Stimulated activated CD8-positive, alpha-beta memory T cell treated with anti-CD3 and anti-CD28 coated beads, Interleukin-12 subunit alpha, Interleukin-12 subunit beta, amount 100 ng/mL, for 4 hours (primary cell): ENCODE data around the gene SLC39A7.

Experiments used
- DNase-seq: peaks from one replicate; pipeline ENCODE4 v3.0.0-alpha.2; 2020; ENCODE audit warnings: low read depth

Gene SLC39A7

DNA sequence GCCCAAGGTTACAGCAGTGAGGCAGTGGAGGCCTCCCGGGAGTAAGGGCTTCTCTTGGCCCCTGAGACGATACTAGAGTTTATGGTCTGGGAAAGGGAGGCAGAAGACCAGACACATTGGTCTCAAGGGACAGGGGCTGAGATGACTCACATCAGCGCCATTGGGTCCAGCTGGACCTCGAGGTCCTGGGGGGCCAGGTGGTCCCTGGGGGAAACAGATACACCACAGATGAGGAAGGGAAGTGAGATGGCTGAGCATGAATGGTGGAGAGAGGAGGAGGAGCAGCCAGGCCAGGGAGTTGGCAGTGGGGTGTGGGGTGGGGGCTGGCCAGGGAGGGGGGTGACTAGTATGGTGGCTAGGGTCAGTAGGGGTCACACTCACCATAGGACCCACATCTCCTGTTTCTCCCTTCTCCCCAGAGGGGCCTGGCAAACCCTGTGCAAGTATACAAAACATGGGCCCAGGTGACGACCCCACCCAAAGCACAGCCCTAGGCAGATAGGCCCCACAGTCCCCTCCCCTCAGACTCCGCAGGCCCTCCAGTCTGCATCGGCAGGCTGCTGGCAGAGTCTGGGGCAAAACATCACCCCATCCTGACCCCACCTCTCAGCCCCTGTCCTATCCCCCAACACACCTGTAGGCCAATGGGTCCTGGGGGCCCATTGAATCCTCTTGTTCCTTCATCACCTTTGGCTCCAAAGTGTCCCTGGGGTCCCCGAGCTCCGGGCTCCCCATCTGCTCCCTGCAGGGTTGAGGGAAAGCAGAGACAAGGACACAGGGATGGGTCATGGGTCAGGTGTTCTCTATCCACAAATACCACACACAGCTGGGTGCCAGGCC lies 30.3 kb upstream of the SLC39A7 start:
- no peak for DNase-seq

DNA sequence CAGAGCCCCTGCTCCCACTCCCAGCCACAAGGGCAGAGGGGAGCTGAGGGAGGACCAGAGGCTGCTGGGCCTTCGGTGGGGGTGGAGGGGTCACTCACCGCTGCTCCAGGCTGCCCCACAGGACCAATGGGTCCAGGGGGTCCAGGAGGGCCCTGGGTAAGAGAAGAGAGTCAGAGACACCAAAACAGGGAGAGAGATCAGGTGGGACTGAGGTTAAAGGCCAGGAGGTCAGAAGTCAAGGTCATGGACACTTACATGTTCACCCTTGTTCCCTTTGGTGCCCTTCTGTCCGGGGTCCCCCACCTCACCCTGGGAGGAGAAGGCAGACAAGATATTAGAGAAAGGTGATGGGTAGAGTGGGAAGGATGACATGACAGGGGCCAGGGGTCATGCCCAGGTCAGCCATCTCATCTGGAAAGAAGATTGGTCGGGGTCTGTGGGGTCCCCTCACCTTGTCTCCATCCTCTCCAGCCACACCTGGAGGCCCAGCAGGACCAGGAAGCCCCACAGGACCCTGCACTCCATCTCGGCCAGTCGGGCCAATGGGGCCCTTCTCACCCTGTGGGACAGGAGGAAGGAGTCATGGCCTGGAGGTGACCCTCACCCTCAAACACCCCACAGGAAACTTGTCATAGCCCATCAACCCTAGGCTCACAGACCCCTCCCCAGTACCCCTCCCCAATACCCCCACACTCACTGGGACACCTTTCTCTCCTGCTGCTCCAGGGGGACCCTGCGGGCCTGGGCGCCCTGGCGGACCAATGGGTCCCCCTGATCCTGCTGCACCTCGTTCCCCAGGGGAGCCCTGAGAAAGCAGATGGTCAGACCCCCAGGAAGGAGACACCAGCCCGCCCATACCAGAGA lies 29.4 kb upstream of the SLC39A7 start:
- no peak for DNase-seq

DNA sequence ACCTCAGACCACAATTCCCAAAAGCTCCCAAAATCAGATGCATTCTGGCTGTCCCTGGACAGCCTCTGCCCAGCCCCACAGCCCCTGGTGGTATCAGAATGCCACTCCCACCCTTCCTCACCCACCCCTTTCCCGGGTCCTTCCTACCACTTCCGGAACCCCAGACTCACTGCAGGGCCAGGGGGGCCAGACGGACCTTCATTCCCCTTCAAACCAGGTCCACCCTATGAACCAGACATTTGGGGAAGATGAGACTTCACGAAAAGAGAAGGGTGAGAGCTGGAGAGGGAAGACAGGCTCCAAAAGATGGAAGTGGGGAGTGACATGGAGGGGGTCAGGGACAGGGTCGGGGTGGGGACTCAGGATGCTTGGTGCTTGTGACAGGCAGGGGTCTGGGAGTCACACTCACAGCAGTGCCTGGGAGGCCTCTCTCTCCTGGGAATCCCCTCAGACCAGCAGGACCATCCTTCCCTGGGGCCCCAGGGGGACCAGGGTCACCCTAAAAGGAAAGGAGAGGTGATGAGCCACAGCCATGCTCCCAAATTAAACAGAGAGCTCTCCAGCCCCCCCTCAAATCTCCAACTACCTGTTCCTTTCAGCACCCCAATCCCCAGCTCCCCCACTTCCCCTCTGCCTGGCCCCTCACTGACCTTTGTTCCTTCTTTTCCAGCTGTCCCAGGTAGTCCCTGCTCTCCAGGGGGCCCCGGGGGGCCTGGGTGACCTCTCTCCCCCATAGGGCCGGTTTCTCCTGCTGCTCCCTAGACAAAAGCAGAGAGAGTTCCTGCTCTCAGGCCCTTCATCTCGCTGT lies 28.6 kb upstream of the SLC39A7 start:
- no peak for DNase-seq

DNA sequence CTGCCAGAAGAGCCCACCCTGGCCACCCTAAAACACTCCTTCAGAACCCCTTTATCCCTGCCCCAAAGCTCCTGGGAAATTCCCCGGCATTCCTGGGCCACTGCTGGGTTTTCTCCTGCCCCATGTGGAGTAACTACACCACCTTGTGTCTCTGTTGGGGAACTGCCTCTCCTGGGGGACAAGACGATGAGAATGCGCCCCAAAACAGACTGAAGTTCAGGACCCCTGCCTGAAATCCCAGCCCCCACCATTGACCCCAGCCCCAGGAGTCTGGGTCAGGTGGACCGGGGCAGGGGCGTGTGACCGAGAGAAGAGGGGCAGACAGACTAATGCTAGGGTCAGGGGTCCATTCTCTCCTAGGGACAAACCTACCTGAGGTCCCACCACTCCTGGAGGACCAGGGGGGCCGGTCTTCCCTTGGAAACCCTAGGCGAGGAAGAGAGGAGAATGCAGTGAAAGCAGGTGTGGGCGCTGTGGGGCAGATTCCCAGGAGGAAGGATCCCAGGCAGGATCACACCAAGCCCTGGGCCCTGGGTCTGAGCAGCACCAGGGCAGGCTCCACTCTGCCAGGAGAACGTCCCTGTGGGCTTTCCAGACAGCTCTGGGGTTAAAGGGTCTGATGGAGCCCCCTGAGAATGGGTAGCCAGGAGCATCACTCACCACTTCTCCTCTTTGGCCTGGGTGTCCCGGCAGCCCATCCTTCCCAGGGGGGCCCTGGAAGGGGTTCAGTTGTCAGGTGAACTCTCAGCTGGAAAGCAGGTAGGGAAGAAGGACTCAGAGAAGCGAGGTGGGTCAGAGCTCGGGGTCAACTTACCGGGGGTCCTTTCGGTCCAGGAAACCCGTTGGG lies 27.8 kb upstream of the SLC39A7 start:
- DNase-seq: no peak

DNA sequence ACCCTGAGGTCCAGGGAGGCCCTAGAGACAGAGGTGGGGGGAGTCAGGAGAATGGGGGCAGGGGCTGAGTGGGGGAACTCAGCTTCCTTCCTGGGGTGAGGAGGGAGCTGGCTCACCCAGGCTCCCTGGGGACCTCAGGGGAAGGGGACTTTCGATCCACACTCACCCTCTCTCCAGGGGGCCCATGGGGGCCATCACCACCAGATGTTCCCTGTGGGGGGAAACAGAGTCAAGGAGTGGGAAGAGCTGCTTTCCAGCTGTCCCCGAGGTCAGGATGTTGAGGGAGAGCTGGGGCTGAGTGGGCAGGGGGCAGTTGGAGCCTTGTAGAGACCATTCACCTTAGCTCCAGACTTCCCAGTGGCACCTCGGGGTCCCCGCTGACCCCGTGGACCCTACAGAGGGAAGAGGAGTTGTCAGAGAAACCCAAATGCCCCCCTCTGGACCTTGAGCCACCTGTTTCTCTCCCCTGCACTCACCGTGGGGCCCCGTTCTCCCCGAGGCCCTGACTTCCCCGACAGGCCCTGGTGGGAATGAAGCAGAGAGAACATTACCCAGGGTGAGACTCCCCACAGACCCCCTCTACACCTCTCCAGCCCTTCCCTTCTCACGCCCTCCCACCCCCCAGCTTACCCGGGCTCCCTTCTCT lies 27.0 kb upstream of the SLC39A7 start:
- DNase-seq: no peak

DNA sequence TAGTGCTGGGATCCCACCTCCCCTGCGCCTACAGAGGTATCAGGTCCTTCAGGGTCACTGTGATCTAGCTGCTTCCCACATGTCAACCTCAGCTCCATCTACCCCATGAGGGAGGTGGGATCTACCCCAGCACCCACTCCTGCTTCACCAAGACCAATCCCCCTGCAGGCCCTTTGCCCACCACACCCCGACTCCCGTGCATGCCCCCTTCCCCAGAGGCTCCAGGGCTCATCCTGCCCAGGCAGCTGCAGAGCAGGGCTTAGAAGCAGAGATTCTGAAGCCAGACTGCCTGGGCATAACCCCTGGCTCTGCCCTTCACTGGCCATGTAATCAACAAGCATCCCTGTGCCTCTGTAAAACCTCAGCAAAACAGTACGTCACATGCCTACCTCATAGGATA lies 25.9 kb upstream of the SLC39A7 start:
- no peak for DNase-seq

DNA sequence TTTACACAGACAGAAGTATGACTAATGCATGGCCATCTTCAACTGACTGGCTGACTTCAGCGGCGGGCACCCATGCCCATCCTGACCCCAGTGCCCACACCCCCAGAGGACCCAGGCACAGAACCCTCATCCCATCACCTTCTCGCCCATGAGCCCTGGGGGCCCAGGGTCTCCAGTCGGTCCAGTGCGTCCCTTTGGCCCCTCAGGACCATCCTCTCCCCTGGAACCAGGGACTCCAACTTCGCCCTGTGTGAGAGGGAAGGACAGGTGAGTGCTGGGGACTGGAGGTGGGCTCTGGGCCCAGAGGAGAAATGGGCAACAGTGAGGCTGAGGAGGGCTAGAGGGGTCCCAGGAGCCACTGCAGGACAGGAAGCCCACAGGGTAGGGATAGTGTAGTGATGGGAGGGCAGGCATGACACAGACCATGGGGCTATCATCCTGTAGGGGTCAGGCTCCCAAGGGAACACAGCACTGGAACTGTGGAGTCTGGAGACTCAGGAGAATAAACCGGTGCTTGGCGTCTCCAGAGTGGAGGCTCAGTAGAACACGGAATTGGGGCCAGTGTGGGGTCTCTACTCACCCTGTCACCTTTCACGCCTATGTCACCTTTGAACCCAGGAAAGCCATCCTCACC lies 25.1 kb upstream of the SLC39A7 start:
- DNase-seq: no peak

DNA sequence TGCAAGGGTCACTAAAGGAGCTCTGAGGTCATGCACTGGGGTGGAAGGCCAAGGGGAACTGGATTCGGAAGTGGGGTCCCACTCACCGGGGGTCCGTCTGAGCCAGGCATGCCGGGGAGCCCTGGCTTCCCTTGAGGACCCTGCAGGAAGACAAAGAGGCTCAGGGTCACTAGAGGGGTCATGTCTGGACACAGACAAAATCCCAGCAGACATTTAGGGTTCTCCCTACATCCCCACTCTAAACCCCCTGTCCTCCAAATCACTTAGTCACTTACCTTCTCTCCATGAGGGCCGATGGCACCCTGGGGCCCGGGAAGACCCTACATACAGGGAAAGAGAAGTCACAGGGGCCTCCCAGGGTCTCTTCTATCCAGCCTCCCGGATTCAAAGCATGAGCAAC lies 23.8 kb upstream of the SLC39A7 start:
- DNase-seq: no peak

DNA sequence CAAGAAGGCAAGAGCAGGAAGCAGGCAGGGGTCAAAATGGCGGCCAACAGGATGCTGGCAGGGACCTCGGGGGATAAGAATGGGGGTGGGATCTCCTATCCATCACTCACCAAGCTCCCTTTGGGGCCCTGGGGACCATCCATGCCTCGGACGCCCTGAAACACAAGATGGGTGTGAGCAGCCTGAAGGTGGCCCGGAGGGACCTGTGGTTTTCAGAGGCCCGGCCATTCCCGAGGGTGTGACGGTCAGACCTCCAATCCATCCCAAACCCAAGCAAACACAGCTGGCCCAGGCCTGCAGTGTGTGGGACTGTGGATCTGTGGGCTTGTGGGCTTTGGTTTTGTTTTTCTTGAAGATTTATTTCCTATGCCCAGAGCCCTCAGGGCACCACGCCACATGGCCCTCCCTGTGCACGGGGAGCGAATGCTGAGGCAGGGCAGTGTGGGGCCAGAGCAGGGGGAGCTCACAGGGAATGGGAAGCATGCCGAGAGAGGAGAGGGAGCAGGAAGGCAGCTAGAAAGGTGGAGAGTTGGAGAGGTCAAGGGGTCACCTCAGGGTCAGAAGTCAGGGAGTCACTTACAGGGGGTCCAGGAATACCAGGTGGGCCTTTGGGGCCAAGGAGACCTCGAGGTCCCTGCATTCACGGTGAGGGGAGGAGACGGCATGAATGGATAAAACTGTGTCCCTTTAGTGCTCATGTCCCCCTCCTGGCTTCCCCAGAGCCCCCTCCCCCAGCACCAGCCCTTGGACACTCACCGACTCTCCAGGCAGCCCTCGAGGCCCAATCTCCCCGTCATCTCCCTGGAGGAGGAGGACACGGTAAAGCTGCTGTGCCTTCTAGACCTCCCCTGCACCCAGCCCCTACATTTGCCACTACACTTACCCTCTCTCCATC lies 22.9 kb upstream of the SLC39A7 start:
- DNase-seq: no peak

DNA sequence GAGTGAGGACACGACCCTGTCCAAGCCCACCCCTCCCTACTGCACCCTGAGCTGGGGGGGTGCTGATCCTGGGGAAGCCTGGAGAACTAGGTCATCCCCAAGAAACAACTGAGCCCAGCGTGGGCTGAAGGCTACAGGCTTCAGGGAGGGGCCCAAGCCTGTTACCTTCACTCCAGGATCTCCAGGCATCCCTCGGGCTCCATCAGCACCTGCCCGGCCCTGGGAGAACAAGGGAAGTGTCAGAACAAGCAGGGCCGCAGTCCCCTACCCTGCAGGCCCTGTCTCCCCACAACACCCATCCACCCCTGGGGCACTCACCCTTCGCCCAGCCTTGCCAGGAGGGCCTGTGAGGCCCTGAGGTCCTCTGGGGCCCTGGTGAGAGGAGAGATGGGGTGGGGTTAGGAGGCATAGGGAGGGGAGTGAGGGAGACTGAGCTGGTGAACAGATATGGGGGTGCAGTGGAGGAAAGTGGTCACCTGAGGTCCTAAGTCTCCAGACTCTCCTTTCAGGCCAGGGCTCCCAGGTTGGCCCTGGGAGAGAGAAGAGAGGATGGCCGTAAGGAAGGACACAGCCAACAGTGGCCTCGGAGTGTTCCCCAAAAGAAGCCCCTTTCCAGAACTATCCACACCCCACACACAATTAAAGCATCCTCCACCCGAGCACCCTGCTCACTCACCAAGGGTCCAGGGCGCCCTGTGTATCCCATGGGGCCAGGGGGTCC lies 21.8 kb upstream of the SLC39A7 start:
- DNase-seq: no peak

DNA sequence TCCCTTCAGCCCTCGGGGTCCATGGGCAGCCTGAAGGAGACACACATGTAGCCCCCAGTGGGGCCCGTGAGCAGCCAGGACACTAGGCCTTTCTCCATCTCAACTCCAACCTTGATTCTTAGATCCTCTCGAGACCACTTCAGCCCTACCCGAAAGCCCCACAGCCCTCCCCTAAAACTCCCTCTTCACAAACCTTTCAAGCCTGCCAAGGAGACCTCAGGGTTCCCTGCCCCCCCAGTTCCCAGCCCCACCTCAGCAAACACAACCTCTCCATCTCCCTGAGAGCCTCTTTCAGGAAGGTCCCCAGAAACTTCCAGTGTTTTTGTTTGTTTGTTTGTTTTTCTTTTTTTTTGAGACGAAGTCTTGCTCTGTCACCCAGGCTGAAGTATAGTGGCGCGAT lies 19.5 kb upstream of the SLC39A7 start:
- DNase-seq: no peak

DNA sequence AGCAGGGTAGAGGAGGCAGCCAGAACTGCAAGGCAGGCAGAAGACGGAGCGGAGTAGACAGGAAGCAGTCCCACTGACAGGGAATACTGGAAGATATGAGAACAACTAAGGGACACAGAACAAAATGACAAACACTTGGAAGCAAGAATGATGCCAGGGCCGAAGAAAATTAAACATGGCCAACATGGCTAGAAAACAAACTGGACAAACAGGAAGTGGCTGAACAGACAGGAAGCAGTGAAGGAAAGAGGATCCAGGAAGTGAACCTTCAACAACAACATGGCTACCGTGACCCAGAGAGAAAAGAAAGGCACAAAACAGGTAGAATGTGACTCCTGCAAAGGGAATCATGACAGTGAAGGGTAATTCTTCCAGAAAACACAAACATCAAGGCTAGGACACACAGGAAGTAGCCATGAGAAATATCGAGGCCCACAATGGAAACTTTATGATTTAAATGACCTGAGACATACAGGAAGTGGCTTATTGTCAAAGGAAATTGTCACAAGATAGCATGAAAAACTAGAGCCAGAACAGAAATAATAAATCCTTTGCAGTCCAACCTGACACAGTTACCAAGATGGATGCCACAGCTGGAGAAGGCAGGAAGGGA lies 17.5 kb upstream of the SLC39A7 start:
- DNase-seq: no peak

DNA sequence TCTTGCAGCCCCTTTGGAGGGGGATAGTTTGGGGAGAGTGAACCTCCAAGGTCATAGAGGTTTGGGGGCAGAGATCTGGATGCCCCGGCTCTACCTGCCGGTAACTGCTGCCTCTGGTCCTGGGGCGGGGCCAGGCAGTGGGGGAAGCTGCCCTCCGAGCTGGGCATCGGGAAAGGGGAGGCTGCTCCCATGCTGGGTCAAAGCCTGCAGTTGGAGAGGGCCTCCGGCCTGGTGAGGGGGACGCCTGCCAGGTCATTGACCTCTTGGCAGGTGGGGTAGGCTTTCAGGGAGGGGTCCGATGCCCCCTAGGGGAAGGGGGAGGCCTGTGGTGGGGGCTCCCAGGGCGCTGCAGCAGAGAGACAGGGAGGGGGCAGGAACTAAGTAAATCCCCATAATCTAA lies 15.5 kb upstream of the SLC39A7 start:
- no peak for DNase-seq

DNA sequence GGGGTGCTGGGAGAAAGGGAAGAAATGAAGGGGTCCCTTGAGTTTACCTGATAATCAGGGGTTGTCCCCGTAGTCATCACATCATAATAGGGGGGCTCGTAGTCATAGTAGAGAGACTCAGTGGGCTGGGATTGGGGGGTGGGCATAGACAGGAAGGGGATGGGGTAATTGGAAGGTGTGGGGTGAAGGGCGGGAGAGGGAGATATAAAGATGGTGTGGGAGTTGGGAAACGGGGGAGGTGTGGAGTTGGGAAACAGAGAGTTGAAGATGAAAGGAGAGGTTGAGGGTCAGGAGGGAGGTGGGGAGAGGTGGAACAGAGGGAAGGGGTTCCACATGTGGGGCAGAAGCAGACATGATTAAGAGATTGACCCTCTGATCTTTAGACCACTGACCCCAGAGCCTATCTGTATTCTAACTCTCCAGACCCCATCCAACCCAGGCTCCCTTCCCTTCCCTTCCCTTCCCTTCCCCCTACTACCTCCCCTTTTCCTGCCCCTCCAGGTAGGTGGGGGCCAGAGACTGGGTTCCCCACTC lies 14.9 kb upstream of the SLC39A7 start:
- DNase-seq: no peak

DNA sequence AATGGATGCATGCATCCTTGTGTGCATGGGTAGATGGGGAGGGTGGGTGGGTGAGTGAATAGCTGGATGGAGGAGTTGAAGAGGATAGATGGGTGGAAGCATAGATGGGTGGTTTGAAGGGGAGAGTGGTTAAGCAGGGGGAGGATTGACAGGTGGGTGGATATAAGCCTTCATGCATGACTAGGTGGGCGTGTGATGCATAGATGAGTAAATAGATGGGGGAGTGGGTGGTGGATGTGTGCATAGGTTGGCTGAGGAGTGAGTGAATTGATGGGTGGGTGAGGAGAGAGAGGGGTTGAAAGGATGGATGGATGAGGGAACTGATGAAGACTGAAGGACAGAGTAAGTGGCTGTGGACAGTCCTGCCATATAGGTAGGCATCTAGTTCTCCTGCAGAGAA lies 12.9 kb upstream of the SLC39A7 start:
- no peak for DNase-seq

DNA sequence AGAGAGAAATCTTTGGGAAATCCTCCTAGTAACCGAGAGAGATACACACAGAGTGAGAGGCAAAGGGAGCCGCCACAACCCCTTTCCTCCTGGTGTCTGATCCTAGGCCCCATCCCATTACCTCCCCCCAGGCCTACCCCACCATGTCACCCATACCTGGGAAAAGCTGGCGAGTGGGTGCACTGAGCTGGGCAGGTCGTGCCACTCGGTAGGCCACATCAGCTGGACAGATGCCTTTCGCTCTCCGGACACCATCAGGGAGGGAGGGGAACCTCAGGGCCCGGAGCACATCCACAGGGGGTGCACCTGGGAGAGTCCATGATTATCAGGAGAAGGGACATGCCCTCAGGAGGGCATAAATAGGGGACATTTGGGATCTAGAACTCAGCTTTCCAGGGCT lies 11.5 kb upstream of the SLC39A7 start:
- DNase-seq: no peak

DNA sequence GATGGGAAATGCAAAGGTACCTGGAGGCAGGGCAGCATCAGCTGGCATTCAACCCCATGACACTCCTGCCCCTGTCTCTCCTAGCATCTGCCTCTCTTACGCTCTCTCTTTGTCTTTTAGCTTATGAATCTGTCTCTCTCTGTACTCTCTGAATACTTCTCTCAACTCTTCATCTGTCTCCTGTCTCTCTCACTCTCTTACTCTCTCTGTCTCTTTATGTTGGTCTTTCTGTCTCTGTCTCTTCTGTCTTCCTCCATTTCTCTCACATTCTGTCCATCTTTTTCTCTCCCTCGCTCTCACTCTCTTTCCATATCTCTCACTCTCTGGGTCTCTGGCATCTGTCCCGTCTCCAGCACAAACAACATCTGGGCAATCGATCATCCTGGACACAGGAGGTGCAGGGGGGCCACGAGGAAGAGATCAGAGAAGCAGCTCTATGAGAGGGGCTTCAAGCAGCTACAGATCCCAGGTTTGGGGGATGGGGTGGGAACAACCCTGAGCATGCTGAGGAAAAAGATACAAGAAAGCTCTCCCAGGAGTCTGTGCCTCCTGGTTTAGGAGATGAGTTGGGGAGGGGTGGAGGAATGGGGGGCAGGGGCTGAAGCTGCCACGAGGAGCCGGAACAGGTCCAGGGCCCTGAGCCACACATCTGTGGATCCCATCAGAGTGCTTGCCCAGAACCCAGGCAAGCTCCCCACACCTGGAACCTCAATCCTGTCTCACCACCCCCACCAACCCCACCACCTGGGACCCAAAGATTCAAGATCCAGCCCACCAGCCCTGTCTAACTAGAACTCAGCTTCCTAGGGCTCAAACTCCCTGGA lies 10.8 kb upstream of the SLC39A7 start:
- DNase-seq: no peak
